ENCODE data around the gene CEMIP. TPM values are rescaled to one million over a fixed set of nuclear protein-coding genes. Genes with fewer than 3 reads are reported as not detected.

The CEMIP gene
- total and polyA plus RNA-seq, 10 of the 15 experiments (the other 5 are each of a cell fraction or from before 2014, with no cell fraction given): 0.01 to 0.44 (median 0.16) TPM; not detected in 6

DNA sequence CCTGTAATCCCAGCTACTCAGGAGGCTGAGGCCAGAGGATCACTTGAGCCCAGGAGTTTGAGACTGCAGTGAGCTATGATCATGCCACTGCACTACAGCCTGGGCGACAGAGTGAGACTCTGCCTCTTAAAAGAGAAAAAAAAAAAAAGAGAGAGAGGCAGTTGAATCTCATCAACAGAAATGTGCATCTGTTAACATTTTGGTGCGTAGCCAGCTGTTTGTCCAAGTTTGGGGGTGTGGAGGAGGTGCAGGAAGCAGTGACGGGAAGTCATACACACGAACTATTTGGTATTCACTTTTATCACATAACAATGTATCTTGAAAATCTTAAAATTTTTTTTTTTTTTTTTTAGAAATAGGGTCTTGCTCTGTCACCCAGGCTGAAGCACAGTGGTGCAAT lies 18.2 kb upstream of the CEMIP start (continued):
- TF ChIP-seq, protein P1, sequence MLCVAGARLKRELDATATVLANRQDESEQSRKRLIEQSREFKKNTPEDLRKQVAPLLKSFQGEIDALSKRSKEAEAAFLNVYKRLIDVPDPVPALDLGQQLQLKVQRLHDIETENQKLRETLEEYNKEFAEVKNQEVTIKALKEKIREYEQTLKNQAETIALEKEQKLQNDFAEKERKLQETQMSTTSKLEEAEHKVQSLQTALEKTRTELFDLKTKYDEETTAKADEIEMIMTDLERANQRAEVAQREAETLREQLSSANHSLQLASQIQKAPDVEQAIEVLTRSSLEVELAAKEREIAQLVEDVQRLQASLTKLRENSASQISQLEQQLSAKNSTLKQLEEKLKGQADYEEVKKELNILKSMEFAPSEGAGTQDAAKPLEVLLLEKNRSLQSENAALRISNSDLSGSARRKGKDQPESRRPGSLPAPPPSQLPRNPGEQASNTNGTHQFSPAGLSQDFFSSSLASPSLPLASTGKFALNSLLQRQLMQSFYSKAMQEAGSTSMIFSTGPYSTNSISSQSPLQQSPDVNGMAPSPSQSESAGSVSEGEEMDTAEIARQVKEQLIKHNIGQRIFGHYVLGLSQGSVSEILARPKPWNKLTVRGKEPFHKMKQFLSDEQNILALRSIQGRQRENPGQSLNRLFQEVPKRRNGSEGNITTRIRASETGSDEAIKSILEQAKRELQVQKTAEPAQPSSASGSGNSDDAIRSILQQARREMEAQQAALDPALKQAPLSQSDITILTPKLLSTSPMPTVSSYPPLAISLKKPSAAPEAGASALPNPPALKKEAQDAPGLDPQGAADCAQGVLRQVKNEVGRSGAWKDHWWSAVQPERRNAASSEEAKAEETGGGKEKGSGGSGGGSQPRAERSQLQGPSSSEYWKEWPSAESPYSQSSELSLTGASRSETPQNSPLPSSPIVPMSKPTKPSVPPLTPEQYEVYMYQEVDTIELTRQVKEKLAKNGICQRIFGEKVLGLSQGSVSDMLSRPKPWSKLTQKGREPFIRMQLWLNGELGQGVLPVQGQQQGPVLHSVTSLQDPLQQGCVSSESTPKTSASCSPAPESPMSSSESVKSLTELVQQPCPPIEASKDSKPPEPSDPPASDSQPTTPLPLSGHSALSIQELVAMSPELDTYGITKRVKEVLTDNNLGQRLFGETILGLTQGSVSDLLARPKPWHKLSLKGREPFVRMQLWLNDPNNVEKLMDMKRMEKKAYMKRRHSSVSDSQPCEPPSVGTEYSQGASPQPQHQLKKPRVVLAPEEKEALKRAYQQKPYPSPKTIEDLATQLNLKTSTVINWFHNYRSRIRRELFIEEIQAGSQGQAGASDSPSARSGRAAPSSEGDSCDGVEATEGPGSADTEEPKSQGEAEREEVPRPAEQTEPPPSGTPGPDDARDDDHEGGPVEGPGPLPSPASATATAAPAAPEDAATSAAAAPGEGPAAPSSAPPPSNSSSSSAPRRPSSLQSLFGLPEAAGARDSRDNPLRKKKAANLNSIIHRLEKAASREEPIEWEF (IDR thresholded peaks at IDR 0.05; ENCODE audit: insufficient replicate concordance, low read depth, low read length): no peak
- TF ChIP-seq MEF2A (IDR thresholded peaks at IDR 0.05; ENCODE audit: insufficient read depth, low read depth, low read length): no peak
- no peak for TF ChIP-seq TBL1XR1 (IDR thresholded peaks at IDR 0.05; ENCODE audit: low read depth, low read length)
- TF ChIP-seq CHD2 (IDR thresholded peaks at IDR 0.05; ENCODE audit: borderline replicate concordance, low read depth, low read length): no peak
- TF ChIP-seq, protein P2, sequence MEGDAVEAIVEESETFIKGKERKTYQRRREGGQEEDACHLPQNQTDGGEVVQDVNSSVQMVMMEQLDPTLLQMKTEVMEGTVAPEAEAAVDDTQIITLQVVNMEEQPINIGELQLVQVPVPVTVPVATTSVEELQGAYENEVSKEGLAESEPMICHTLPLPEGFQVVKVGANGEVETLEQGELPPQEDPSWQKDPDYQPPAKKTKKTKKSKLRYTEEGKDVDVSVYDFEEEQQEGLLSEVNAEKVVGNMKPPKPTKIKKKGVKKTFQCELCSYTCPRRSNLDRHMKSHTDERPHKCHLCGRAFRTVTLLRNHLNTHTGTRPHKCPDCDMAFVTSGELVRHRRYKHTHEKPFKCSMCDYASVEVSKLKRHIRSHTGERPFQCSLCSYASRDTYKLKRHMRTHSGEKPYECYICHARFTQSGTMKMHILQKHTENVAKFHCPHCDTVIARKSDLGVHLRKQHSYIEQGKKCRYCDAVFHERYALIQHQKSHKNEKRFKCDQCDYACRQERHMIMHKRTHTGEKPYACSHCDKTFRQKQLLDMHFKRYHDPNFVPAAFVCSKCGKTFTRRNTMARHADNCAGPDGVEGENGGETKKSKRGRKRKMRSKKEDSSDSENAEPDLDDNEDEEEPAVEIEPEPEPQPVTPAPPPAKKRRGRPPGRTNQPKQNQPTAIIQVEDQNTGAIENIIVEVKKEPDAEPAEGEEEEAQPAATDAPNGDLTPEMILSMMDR (IDR thresholded peaks at IDR 0.05 in 2 of 3, conservative IDR thresholded peaks at IDR 0.05 in 1 of 3; ENCODE audit: control insufficient read depth in 2 of 3, extremely low read depth in 1 of 3, insufficient read depth in 1 of 3, low read depth in 3 of 3, low read length in 3 of 3): no peak
- no peak for TF ChIP-seq PAX8 (IDR thresholded peaks at IDR 0.05)

Measured in GM12878 (cell line).